Liver (tissue), 9 donors: ENCODE measurements around the gene HMG20B. TPM values are rescaled to one million over a fixed set of nuclear protein-coding genes. Genes with fewer than 3 reads are reported as not detected.

Experiments used
- DNase-seq: peaks from one replicate; pipeline ENCODE4 v3.0.0-alpha.2; 2017; ENCODE audit warnings: low spot score
- H3K27ac ChIP-seq, 2 donors: one replicate each; pipeline ENCODE4 v1.7.0; 2013; ENCODE audit warnings: inconsistent platforms in 2 of 2, low read length in 2 of 2, control low read depth in 1 of 2, low read depth in 1 of 2, mild to moderate bottlenecking in 1 of 2
- H3K27me3 ChIP-seq, 4 donors: one replicate each; pipeline versions ENCODE4 v1.6.1 to v1.7.0; 2013; ENCODE audit warnings: low read length in 3 of 4, inconsistent platforms in 1 of 4, mild to moderate bottlenecking in 1 of 4, moderate library complexity in 1 of 4; ENCODE audit not compliant: control insufficient read depth in 4 of 4, insufficient read depth in 4 of 4
- H3K36me3 ChIP-seq, 4 donors: one replicate each; pipeline versions ENCODE4 v1.6.1 to v1.7.0; 2013; ENCODE audit warnings: low read length in 3 of 4, mild to moderate bottlenecking in 3 of 4, low read depth in 1 of 4, moderate library complexity in 1 of 4; ENCODE audit not compliant: control insufficient read depth in 4 of 4, insufficient read depth in 3 of 4
- H3K4me1 ChIP-seq, 4 donors: one replicate each; pipeline versions ENCODE4 v1.6.1 to v1.7.0; 2013; ENCODE audit warnings: low read length in 3 of 4, mild to moderate bottlenecking in 3 of 4, moderate library complexity in 1 of 4; ENCODE audit not compliant: control insufficient read depth in 4 of 4, insufficient read depth in 4 of 4
- H3K4me3 ChIP-seq, 3 donors: one replicate each; pipeline versions ENCODE4 v1.6.1 to v1.7.0; 2013; ENCODE audit warnings: low read length in 3 of 3, control low read depth in 1 of 3, low read depth in 1 of 3, mild to moderate bottlenecking in 1 of 3
- H3K9ac ChIP-seq, 2 donors: one replicate each; pipeline ENCODE4 v1.7.0; 2013; ENCODE audit warnings: low read length in 2 of 2, mild to moderate bottlenecking in 2 of 2, moderate library complexity in 2 of 2, control low read depth in 1 of 2, low read depth in 1 of 2
- H3K9me3 ChIP-seq, 4 donors: one replicate each; pipeline versions ENCODE4 v1.6.1 to v1.7.0; 2013; ENCODE audit warnings: low read length in 3 of 4; ENCODE audit not compliant: control insufficient read depth in 4 of 4
- EGR1 ChIP-seq, 2 donors: IDR thresholded peaks; 2 replicates each; pipeline ENCODE4 v1.6.1; 2016 to 2018; ENCODE audit warnings: antibody characterized with exemption in 2 of 2, low read depth in 2 of 2
- FOXA1 ChIP-seq: IDR thresholded peaks from 2 replicates; pipeline ENCODE4 v1.6.1; 2016; ENCODE audit warnings: antibody characterized with exemption
- FOXA2 ChIP-seq: IDR thresholded peaks from 2 replicates; pipeline ENCODE4 v1.6.1; 2016; ENCODE audit warnings: antibody characterized with exemption
- GABPA ChIP-seq, 2 donors: IDR thresholded peaks in 1 of 2; conservative IDR thresholded peaks in 1 of 2; 2 replicates each; pipeline ENCODE4 v1.6.1; 2016; ENCODE audit warnings: antibody characterized with exemption in 2 of 2, mild to moderate bottlenecking in 1 of 2, moderate library complexity in 1 of 2
- HNF4A ChIP-seq, 2 donors: conservative IDR thresholded peaks; 2 replicates each; pipeline ENCODE4 v1.6.1; 2016; ENCODE audit warnings: antibody characterized with exemption in 2 of 2, mild to moderate bottlenecking in 2 of 2
- HNF4G ChIP-seq: IDR thresholded peaks from 2 replicates; pipeline ENCODE4 v1.6.1; 2016; ENCODE audit warnings: antibody characterized with exemption
- JUND ChIP-seq, 2 donors: IDR thresholded peaks; 2 replicates each; pipeline ENCODE4 v1.6.1; 2016; ENCODE audit warnings: antibody characterized with exemption in 2 of 2
- NR2F2 ChIP-seq: IDR thresholded peaks from 2 replicates; pipeline ENCODE4 v1.6.1; 2016; ENCODE audit warnings: antibody characterized with exemption
- RAD21 ChIP-seq, 2 donors: IDR thresholded peaks; 2 replicates each; pipeline ENCODE4 v1.6.1; 2016; ENCODE audit warnings: antibody characterized with exemption in 2 of 2, mild to moderate bottlenecking in 2 of 2
- RXRA ChIP-seq, 2 donors: IDR thresholded peaks; 2 replicates each; pipeline ENCODE4 v1.6.1; 2017 to 2018; ENCODE audit warnings: antibody characterized with exemption in 2 of 2, mild to moderate bottlenecking in 1 of 2
- SP1 ChIP-seq: IDR thresholded peaks from 2 replicates; pipeline ENCODE4 v1.6.1; 2018; ENCODE audit warnings: antibody characterized with exemption, mild to moderate bottlenecking
- TAF1 ChIP-seq: conservative IDR thresholded peaks from 2 replicates; pipeline ENCODE4 v1.6.1; 2016; ENCODE audit warnings: antibody characterized with exemption, mild to moderate bottlenecking
- YY1 ChIP-seq: IDR thresholded peaks from 2 replicates; pipeline ENCODE4 v1.6.1; 2016; ENCODE audit warnings: antibody characterized with exemption, mild to moderate bottlenecking
- WGBS: extraction: QIAGEN DNeasy Blood & Tissue Kit; methylation state at CpG from one replicate; pipeline ENCODE4 v1.1.7; 2013; 5-methylcytosine and 5-hydroxymethylcytosine counted together
- polyA plus RNA-seq, 2 donors: library from polyadenylated mRNA; stranded (reverse) in 1 of 2; unstranded in 1 of 2; fragments of 200-250 nt in 1 of 2; fragments of >200 nt in 1 of 2; fragmentation: Nextera tagmentation in 1 of 2; extraction: Ambion mirVana in 1 of 2; gene quantifications; one replicate each; pipeline versions ENCODE4 v1.2.1 to v1.2.3, GENCODE V29; 2013 to 2015
- total RNA-seq, 2 donors: library from RNA; depleted of rRNA; stranded (reverse); fragments of >200 nt; gene quantifications; one replicate each; pipeline ENCODE4 v1.2.3, GENCODE V29; 2014
- TF ChIP-seq, protein P1 (sequence below): IDR thresholded peaks from 2 replicates; pipeline ENCODE4 v1.6.1; 2016; ENCODE audit warnings: antibody characterized with exemption
- TF ChIP-seq, protein P2 (sequence below): IDR thresholded peaks from 2 replicates; pipeline ENCODE4 v1.6.1; 2016; ENCODE audit warnings: antibody characterized with exemption
- TF ChIP-seq, protein P3 (sequence below): IDR thresholded peaks from 2 replicates; pipeline ENCODE4 v1.6.1; 2016; ENCODE audit warnings: antibody characterized with exemption, mild to moderate bottlenecking
- TF ChIP-seq, protein P4 (sequence below): IDR thresholded peaks from 2 replicates; pipeline ENCODE4 v1.6.1; 2016; ENCODE audit warnings: antibody characterized with exemption
- TF ChIP-seq, protein P5 (sequence below): fragments of 150-350 bp; IDR thresholded peaks from 2 replicates; pipeline ENCODE4 v1.5.1; 2017; ENCODE audit warnings: improper control_type of control experiment, low read depth, low read length; ENCODE audit not compliant: missing input control
- donor health status: healthy.
- donor health status: healthy.
- donor health status: healthy.
- donor health status: healthy.
- donor health status: healthy.

The HMG20B gene
- total and polyA plus RNA-seq, 4 donors = 28.6 to 35.1 (median 30.5) TPM

DNA sequence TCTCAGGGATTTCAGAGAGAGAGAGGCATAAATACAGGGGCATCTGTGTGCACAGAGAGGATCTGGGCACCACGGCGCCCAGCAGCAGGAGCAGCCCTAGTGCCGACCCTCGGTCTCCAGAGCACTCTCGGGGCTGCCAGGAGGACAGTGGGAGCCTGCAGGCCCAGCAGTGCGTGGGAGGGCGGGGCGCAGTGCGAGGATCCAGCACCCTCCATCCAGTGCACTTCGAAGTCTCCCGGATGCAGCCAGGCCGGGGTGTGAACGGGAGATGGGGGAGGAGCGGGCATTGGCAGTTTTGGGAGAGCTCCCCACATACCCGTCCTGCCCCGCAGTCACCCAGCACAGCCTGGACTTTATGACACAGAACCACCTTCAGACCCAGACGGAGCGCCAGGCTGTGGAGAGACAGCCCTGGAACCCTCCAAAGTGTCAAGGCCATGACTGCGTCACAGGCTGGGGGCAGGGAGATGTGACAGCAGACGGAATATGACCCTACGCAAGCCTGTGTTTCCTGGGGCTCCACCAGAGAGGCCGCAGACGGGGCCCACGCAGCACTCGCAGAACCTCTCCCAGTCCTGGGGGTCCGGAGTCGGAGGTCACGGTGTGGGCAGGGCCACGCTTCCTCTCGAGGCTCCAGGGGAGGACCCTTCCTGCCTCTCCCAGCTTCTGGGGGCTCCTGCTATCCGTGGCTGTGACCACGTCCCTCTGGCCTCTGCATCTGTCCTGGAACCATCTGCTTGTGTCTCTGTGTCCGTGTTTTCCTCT lies 48.5 kb upstream of the HMG20B start (continued):
- TF ChIP-seq, protein P1, sequence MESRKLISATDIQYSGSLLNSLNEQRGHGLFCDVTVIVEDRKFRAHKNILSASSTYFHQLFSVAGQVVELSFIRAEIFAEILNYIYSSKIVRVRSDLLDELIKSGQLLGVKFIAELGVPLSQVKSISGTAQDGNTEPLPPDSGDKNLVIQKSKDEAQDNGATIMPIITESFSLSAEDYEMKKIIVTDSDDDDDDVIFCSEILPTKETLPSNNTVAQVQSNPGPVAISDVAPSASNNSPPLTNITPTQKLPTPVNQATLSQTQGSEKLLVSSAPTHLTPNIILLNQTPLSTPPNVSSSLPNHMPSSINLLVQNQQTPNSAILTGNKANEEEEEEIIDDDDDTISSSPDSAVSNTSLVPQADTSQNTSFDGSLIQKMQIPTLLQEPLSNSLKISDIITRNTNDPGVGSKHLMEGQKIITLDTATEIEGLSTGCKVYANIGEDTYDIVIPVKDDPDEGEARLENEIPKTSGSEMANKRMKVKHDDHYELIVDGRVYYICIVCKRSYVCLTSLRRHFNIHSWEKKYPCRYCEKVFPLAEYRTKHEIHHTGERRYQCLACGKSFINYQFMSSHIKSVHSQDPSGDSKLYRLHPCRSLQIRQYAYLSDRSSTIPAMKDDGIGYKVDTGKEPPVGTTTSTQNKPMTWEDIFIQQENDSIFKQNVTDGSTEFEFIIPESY = no peak
- TF ChIP-seq YY1 = no peak
- no peak for TF ChIP-seq FOXA2

DNA sequence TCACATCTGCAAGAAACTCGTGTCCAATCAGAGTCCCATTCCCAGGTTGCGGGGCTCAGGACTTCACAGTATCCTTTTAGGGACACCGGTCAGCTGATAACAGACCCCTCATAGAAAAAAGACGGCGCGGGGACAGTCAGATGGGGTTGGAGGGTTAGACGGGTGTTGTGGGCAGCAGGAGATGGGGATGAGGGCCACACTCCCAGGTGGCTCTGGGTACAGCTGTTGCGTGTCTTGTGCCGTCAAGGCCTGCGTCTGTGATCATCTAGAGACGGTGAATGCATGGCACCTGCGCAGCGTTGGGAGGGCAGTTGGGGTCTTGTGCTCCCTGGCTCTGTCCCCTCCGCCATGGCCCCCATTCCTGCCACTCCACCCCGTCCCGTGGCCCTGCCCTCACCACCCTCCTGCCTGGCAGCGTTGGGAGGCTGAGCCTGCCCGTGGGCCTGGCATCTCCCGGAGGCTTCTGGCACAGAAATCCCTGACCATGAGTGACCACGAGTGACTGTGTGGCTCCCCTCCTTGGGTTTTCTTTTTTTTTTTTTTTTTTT lies 47.8 kb upstream of the HMG20B start:
- WGBS = 97% methylated on average over 20 of the region's 20 CpGs
- peaks cover 4 to 33% (median 15%) of the 10 kb centered on the region in 4 donors for H3K36me3 ChIP-seq
- peaks cover 0 to 18% (median 8%) of the 10 kb centered on the region in 4 donors for H3K4me1 ChIP-seq
- TF ChIP-seq, protein P2, sequence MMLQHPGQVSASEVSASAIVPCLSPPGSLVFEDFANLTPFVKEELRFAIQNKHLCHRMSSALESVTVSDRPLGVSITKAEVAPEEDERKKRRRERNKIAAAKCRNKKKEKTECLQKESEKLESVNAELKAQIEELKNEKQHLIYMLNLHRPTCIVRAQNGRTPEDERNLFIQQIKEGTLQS = no peak
- TF ChIP-seq RXRA (IDR thresholded peaks at IDR 0.05) = no peak
- TF ChIP-seq RAD21 (IDR thresholded peaks at IDR 0.05) = no peak
- TF ChIP-seq JUND (IDR thresholded peaks at IDR 0.05) = no peak
- TF ChIP-seq NR2F2 = no peak
- TF ChIP-seq SP1 = no peak
- no peak for TF ChIP-seq HNF4A (conservative IDR thresholded peaks at IDR 0.05)
- TF ChIP-seq, protein P1 = no peak
- TF ChIP-seq GABPA (IDR thresholded peaks at IDR 0.05 in 1 of 2, conservative IDR thresholded peaks at IDR 0.05 in 1 of 2) = no peak
- no peak for TF ChIP-seq FOXA1
- TF ChIP-seq, protein P3, sequence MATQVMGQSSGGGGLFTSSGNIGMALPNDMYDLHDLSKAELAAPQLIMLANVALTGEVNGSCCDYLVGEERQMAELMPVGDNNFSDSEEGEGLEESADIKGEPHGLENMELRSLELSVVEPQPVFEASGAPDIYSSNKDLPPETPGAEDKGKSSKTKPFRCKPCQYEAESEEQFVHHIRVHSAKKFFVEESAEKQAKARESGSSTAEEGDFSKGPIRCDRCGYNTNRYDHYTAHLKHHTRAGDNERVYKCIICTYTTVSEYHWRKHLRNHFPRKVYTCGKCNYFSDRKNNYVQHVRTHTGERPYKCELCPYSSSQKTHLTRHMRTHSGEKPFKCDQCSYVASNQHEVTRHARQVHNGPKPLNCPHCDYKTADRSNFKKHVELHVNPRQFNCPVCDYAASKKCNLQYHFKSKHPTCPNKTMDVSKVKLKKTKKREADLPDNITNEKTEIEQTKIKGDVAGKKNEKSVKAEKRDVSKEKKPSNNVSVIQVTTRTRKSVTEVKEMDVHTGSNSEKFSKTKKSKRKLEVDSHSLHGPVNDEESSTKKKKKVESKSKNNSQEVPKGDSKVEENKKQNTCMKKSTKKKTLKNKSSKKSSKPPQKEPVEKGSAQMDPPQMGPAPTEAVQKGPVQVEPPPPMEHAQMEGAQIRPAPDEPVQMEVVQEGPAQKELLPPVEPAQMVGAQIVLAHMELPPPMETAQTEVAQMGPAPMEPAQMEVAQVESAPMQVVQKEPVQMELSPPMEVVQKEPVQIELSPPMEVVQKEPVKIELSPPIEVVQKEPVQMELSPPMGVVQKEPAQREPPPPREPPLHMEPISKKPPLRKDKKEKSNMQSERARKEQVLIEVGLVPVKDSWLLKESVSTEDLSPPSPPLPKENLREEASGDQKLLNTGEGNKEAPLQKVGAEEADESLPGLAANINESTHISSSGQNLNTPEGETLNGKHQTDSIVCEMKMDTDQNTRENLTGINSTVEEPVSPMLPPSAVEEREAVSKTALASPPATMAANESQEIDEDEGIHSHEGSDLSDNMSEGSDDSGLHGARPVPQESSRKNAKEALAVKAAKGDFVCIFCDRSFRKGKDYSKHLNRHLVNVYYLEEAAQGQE = no peak
- no peak for TF ChIP-seq TAF1
- TF ChIP-seq, protein P4, sequence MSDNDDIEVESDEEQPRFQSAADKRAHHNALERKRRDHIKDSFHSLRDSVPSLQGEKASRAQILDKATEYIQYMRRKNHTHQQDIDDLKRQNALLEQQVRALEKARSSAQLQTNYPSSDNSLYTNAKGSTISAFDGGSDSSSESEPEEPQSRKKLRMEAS = no peak
- TF ChIP-seq, protein P5, sequence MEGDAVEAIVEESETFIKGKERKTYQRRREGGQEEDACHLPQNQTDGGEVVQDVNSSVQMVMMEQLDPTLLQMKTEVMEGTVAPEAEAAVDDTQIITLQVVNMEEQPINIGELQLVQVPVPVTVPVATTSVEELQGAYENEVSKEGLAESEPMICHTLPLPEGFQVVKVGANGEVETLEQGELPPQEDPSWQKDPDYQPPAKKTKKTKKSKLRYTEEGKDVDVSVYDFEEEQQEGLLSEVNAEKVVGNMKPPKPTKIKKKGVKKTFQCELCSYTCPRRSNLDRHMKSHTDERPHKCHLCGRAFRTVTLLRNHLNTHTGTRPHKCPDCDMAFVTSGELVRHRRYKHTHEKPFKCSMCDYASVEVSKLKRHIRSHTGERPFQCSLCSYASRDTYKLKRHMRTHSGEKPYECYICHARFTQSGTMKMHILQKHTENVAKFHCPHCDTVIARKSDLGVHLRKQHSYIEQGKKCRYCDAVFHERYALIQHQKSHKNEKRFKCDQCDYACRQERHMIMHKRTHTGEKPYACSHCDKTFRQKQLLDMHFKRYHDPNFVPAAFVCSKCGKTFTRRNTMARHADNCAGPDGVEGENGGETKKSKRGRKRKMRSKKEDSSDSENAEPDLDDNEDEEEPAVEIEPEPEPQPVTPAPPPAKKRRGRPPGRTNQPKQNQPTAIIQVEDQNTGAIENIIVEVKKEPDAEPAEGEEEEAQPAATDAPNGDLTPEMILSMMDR = no peak
- TF ChIP-seq FOXA2 = no peak
- no peak for TF ChIP-seq YY1
- TF ChIP-seq HNF4G = no peak
- TF ChIP-seq EGR1 (IDR thresholded peaks at IDR 0.05; ENCODE audit: low read depth in 2 of 2) = no peak
- no peak overlapping the region for H3K4me3 ChIP-seq
- no peaks in the 10 kb centered on the region for H3K27me3 ChIP-seq
- no peaks in the 10 kb centered on the region for H3K9me3 ChIP-seq
- H3K27ac ChIP-seq = no peak overlapping the region
- DNase-seq = no peak
- no peak overlapping the region for H3K9ac ChIP-seq
